Measurements from ENCODE around the gene SYF2.
"Not testable (repeated sequence)": the region's sequence is repeated elsewhere in the genome, so short reads cannot be mapped to it uniquely, and the experiment has no call there.

Gene SYF2

DNA sequence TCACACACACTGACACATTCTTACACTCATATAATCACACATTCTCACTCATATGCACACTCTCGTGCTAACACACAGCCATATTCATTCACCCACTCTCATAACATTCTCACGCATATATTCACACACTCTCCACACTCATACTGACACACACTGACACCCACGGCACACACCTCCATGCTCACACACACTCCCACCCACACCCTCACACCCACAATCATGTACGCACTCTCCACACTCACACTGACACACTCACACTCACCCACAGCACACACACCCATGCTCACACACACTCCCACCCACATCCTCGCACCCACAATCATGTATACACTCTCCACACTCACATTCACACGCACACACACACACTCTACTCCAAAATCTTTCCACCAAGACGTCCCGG, 38.2 kb downstream of the SYF2 start:
- no peak for DNase-seq (ENCODE audit: low spot score)
- TF ChIP-seq, protein P1, sequence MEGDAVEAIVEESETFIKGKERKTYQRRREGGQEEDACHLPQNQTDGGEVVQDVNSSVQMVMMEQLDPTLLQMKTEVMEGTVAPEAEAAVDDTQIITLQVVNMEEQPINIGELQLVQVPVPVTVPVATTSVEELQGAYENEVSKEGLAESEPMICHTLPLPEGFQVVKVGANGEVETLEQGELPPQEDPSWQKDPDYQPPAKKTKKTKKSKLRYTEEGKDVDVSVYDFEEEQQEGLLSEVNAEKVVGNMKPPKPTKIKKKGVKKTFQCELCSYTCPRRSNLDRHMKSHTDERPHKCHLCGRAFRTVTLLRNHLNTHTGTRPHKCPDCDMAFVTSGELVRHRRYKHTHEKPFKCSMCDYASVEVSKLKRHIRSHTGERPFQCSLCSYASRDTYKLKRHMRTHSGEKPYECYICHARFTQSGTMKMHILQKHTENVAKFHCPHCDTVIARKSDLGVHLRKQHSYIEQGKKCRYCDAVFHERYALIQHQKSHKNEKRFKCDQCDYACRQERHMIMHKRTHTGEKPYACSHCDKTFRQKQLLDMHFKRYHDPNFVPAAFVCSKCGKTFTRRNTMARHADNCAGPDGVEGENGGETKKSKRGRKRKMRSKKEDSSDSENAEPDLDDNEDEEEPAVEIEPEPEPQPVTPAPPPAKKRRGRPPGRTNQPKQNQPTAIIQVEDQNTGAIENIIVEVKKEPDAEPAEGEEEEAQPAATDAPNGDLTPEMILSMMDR (IDR thresholded peaks at IDR 0.05; ENCODE audit: borderline replicate concordance, control extremely low read depth, extremely low read depth, insufficient read depth, missing control alignments): no peak
- in situ Hi-C loops (cut with MboI; ENCODE audit: low sequenced_read_pairs, unreplicated experiment): no loop called here

DNA sequence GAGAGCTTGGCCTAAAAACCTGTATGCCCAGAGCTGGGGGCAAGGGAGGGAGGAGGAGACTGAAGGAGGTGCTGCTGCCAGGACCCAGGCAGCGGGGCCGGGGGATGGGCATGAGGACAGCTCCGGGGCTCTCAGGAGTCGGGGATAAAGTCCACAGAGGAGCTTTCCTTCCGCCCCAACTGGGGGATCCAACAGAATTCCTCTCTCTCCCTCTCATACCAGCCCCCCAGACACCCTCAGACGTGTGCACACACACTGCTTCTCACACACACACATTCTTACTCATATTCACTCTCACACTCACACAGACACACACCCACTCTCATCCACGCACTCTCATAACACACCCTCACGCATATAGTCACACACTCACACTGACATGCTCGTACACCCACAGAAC, 39.1 kb downstream of the SYF2 start:
- in situ Hi-C loops (cut with MboI; ENCODE audit: low sequenced_read_pairs, unreplicated experiment): no loop called here

DNA sequence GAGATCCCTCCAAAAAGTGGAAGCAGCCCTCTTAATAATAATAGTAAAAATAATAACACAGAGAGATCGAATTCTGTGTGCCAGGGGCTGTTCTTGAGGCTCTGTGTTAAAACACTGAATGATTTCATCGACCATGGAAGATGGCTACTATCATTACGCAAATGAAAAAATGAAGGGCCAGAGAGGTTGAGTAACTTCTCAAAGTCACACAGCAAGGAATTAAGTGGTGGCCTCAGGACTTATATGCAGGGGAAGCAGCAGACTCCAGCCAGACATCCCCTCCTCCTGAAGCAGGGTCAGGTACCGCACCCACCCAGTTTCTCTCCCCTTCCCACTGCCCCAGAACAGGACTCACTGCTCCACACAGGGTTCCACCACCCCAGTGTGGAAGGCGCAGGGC, 40.1 kb downstream of the SYF2 start:
- no peak for DNase-seq (ENCODE audit: low spot score)
- in situ Hi-C loops (cut with MboI; ENCODE audit: low sequenced_read_pairs, unreplicated experiment): no loop called here
- TF ChIP-seq, protein P1 (IDR thresholded peaks at IDR 0.05; ENCODE audit: borderline replicate concordance, control extremely low read depth, extremely low read depth, insufficient read depth, missing control alignments): no peak

More for the DNA sequence above, 39.1 kb downstream of the SYF2 start:
- TF ChIP-seq, protein P1 (IDR thresholded peaks at IDR 0.05; ENCODE audit: borderline replicate concordance, control extremely low read depth, extremely low read depth, insufficient read depth, missing control alignments): no peak
- no peak for DNase-seq (ENCODE audit: low spot score)

DNA sequence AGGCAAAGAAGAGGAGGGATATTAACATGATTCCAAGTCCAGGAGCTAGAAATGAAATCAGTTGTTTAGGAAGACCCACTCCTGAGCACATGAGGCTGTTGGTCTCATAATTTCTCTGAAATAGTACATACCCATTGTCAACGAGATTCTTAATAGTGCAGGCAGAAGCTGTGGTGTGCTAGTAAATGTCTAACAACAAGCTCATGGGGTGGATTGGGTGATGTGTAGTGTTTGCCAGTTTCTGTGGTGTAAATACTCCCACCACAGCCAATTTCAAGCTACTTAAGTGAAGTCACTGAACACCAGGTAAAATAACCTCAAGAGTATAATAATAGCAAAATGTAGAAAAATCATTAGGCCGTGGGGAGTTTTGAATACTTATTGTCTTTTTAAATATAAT, 42.0 kb downstream of the SYF2 start:
- in situ Hi-C loops (cut with MboI; ENCODE audit: low sequenced_read_pairs, unreplicated experiment): no loop called here
- DNase-seq (ENCODE audit: low spot score): no peak
- TF ChIP-seq, protein P1 (IDR thresholded peaks at IDR 0.05; ENCODE audit: borderline replicate concordance, control extremely low read depth, extremely low read depth, insufficient read depth, missing control alignments): no peak

DNA sequence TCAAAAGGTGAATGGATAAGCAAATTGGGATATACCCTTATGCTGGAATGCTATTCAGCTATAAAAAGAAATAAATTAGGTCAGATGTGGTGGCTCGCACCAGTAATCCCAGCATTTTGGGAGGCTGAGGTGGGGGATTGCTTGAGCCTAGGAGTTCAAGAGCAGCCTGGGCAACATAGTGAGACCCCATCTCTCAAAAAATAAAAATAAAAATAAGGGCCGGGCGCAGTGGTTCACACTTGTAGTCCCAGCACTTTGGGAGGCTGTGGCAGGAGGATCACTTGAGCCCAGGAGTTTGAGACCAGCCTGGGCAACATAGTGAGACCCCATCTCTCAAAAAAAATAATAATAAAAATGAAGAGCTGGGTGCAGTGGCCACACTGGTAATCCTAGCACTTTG, 44.4 kb downstream of the SYF2 start:
- DNase-seq (ENCODE audit: low spot score); in situ Hi-C loops (cut with MboI; ENCODE audit: low sequenced_read_pairs, unreplicated experiment): not testable (repeated sequence)

DNA sequence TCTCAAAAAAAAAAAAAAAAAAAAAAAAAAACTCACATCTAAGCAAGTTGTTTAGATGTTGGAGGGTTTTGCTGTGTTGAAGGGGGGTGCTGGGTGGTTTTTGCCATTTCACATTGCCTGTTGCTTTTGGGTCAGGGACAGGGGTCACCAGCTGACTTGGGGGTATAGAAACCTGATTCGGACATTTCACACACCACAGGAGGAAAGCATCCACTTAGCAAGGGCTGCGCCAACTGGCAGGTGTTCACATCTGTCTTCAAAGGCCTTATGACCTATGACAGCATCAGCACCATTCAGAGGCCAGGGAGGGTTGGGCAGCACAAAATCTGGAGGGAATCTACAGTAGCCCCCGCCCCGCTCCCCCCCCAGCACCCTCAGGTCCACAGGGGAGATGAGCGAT, 45.2 kb downstream of the SYF2 start:
- in situ Hi-C loops (cut with MboI; ENCODE audit: low sequenced_read_pairs, unreplicated experiment): no loop called here
- TF ChIP-seq, protein P1 (IDR thresholded peaks at IDR 0.05; ENCODE audit: borderline replicate concordance, control extremely low read depth, extremely low read depth, insufficient read depth, missing control alignments): no peak
- DNase-seq (ENCODE audit: low spot score): no peak

DNA sequence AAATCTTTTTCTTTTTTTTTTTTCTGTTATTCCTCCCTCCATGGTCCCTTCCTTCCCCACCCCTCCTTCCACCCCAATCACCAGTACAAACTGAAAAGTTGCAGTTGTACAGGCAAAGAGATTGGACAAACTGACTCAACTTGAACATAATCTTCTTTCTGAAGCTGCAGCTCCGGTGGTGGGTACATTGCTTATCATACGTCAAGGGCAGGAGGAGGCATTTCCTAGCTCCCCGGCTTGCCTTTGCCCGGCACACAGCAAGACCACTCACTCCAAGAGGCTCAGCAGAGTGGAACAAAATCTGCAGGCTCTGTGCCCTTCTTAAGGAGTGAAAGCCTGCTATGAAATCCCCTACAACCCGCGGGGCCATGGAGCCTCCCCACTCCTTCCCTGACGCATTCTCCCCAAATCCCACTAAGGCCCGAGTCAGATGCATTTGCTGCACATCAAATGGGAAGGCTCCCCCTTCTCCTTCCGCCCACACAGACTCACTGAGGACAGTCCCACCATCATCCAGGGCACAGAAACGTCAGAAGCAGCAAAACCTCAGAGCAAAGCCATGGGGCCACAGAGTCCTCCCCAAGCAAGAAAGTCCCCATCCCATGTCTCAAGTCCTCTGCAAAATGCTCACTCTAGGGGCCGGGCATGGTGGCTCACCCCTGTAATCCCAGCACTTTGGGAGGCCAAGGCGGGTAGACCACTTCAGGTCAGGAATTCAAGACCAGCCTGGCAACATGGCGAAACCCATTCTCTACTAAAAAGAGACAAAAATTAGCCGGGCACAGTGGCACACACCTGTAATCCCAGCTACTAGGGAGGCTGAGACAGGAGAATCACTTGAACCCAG, 45.9 kb downstream of the SYF2 start:
- in situ Hi-C loops (cut with MboI; ENCODE audit: low sequenced_read_pairs, unreplicated experiment): no loop called here
- TF ChIP-seq, protein P1 (IDR thresholded peaks at IDR 0.05; ENCODE audit: borderline replicate concordance, control extremely low read depth, extremely low read depth, insufficient read depth, missing control alignments): no peak
- DNase-seq (ENCODE audit: low spot score): no peak
